GM18507 (cell line): ENCODE data around the gene SEC11C.

Source experiments
- DNase-seq: peaks from one replicate; pipeline ENCODE4 v3.0.0; 2011; ENCODE audit warnings: low read depth; ENCODE audit not compliant: insufficient read length; ENCODE audit errors: extremely low spot score
- FAIRE-seq: peaks from 2 replicates; lab custom pipeline; 2011; peaks lifted over from hg19 to GRCh38; lab: Jason Lieb, UNC

The SEC11C gene

GRCh38 chr18:59200787-59201186 lies 61.1 kb downstream of the SEC11C start:
- DNase-seq (no peak), FAIRE-seq (no peak)

- DNase-seq, result no peak
- no peak for FAIRE-seq
Measured at GRCh38 chr18:59202258-59202820, 62.7 kb downstream of the SEC11C start.

GRCh38 chr18:59207506-59207905 lies 67.8 kb downstream of the SEC11C start:
- no peak for FAIRE-seq
- no peak for DNase-seq
